Activated T-cell treated with anti-CD3 and anti-CD28 coated beads, Interleukin-2, amount 50 U/mL, for 48 hours (primary cell): ENCODE results near the gene NDUFA5.
A peak's percentile ranks its signal among the peaks of the same experiment; 100 is the strongest.

Experiments used
- DNase-seq, 2 experiments: peaks; one replicate each; pipeline ENCODE4 v3.0.0-alpha.2; 2020

NDUFA5 gene

DNA sequence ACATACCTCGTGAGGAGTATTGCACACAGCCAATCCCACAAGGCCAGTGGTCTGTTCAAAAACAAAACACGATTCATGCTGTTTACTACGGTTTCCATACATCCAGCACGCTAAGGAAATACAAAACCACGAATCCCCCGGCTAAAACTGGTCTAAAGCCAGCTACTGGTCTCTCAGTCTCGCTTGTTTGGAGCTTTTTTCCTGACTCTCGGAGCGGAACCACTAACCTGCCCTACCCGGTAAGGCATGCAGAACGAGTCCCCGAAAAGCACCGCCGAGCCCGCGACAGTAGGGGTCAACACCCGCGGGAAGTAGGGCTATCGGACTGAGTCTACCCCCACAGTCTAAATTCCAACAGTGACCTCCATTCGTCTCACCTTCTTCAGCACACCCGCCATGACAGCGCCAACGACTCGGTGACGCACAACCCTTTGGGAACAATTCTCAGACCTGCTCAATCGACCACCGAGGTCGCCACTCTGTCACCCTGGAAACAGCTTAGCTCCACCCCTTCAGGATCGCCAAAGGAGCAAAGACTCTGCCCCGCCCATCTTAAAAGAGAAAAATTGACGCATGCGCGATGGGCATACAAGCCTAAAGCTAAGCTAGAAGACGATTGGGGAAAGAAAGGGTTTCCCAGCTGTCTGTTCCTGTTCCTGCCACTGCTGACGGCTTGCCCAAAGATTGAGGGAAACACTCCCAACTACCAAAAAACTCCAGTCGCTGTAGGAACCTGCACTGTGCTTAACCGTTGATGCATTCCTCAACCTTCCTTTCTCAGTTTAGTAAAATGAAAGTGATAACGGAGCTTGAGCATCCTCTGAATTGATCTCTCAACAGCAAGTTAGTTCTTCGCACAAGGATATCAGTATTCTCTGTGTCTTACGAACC is at the start of gene NDUFA5:
Gene NDUFA5, minus strand, starts transcription at position 421 of the 891 bp plus-strand sequence. Its CDS starts 23 bp downstream, at position 398.
- DNase-seq, result peak; percentile 95 to 97

- no peak for DNase-seq
These were observed 47.1 kb upstream of the NDUFA5 start for GRCh38 chr7:123604739-123605138.

DNA sequence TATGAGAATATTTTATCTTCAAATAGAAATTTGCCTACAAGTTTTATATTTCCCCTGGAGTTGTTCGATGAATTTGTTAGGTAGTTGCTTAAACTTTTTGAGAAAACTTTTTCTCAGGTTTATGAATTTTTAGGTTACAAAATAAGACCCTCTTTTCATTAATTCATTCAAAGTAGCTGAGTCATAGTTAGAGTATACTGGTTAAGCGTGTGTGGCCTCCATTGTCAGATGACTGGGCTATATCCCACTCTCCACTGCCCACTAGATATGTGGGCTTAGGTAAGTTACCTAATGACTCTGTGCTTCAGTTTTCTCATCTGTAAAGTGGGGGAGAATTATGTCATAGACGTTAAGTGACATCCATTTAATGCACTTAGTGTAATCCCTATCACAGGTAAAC is 45.0 kb upstream of the NDUFA5 start:
- no peak for DNase-seq

DNA sequence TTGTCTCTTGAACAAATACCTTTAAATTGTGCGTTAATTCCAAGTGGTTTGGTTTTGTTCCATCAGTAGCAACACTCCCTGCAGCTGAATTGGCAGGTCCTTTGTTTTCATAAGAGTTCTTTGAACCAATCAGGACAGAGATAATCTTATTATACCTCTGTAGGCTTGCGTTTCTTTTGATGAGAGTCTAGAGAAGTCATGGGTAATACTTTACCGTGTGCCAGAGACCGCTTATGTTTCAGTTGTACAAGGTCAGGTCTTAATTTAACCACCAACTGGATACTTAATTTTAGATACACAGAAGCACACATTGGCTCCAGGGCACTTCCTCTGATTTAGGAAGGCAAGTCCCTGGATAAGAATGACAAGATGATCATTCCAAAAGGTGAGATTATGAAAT is 43.9 kb upstream of the NDUFA5 start, which contains the start of gene ASB15:
Gene ASB15, plus strand, starts transcription at position 292 of the 400 bp plus-strand sequence. CDS start 12,682 bp downstream, outside the sequence.
- no peak for DNase-seq

- no peak for DNase-seq
These were observed 43.3 kb upstream of the NDUFA5 start for GRCh38 chr7:123600876-123601275.

DNA sequence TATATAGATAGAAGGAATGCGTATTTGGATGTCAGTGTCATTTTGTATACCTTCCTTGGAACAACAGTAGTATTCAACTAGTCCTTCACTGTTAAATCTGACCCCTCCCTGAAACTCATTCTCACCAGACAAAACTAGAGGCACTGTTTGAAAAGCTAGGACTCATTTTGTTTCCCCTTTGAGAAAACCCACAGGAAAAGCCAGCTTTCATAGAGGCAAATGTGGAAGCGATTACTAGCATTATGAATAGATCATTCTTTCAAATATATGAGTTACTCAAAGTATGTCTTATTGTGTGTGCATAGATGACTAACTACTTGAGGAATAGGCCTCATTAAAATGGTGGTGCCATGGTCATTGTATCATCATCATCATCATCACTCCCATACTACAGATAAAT is 42.1 kb upstream of the NDUFA5 start:
- no peak for DNase-seq

DNA sequence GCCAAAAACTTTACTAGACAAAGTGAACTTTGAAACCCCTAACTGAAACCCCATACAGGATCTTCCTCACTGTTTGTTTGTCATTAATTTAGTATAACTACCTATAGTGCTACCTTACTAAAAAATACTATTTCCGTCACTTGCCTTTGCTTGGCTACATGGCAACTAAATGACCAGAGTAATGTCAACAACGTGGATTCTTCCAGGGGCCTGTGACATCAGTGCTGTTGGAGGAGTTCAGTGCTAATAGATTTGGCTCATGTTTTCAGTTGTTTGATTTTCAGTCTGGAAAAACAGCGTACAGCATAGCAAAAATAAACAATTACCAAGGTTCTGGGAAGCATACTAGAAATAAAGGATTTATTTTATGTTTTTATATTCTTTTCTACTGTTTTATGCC is 41.0 kb upstream of the NDUFA5 start:
- no peak for DNase-seq

DNA sequence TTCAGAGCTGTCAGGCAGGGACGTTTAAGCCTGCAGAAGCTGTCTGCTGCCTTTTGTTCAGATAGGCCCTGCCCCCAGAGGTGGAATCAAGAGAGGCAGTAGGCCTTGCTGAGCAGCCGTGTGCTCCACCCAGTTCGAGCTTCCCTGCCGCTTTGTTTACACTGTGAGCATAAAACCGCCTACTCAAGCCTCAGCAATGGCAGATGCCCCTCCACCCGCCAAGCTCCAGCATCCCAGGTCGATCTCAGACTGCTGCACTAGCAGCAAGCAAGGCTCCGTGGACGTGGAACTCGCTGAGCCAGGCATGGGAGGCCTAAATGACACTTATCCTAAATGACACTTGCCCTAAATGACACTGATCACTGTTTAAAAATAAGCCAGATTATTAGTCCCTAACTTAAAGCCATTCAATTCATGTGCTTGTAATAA is 37.2 kb upstream of the NDUFA5 start:
- no peak for DNase-seq

DNA sequence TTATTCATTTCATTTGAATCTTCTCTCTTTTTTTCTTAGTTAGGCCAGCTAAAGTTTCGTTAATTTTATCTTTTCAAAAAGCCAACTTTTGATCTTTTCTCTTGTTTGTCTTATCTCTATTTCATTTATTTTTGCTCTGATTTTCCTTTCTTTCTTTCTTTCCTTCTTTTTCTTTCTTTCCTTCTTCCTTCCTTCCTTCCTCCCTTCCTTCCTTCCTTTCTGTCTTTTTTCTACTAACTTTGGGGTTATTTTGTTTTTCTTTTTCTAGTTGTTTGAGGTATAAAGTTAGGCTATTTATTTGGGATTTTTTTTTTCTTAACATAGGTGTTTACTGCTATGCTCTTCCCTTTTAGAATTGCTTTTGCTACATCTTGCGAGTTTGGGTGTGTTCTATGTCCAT is 30.8 kb upstream of the NDUFA5 start:
- no peak for DNase-seq

DNA sequence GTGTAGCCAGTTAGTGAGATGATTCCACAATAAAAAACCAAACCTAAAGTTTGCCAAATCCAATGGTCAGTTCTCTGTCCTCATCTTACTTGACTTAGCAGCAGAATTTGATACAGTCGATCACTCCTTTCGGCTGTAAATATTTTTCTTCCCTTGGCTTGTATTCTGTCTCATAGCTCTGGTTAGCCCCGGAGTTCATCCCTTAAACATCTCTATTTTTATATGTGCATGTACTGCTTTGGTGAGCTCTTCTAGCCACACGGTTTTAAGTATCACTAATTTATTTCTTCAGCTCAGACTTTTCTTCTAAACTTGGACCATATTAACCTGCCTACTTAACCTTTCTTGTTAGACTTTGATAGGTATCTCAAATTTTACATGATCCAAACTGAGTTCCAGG is 26.2 kb upstream of the NDUFA5 start:
- DNase-seq, result no peak

DNA sequence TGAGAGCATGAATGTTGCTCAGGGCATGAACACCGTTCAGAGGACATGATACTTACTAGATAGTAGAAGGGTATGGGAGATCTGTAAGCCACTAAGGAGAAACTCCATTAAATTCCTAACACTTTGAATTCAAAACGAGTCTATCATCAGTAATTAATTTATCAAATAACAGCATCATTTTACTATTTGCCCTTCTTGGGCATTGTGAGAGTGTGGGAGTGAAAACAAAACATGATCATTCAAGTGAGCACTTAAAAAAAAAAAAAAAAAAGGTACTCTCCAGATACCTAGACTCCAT is 23.5 kb upstream of the NDUFA5 start:
- DNase-seq, result no peak

DNA sequence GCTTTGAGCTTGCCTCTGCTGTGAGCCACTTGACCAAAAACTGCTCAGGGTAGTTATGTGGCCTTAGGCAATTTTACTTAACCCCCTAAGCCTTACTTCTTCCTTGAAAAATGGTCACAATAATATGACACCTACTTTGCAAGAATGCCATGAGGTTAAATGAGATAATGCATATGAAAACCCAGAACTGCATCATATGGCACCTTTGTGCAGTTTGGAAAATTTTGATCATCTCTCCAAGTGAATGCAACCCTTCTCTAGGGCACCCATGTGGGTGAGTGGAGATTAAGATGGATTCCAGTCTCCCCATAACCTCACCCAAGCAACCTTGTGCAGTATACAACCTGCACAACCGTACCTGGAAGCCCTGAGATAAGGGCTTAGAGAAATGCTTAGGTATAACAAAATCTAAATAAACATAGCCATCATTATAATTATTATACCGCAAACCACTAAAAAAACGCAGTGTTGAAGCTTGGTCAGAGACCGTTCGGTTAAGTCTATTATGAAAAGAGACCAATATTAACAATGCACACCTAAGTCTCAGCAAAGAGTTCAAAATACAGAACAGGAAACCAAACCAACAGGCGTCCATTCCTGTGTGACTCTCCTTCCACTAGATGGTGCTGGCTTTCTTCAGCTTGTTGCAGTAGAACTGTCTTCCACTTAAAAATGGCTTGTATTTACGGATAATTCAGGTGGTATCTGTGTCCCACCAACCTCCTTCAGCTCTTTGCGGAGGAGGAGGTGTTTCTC is 23.0 kb upstream of the NDUFA5 start:
- no peak for DNase-seq

DNA sequence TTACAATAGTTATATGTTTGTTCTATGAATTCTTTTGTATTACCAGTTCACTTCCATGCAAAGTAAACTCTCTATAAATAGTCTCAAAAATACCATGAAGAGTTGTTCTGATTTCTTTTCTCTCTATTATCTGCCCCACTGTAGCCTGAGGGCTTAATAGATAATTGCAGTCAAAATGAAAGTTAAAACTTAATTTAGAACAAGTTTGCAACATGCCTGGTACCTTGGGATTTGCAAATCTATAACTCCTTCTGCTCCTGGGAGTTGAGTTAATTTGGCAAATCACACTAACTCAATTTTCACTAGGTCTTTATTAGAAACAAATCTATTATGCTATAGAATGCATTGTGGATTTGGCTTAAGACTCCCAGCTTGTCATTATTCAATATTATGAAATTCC is 21.8 kb upstream of the NDUFA5 start:
- DNase-seq, result no peak

GRCh38 chr7:123573896-123574467 is 16.4 kb upstream of the NDUFA5 start:
- no peak for DNase-seq

GRCh38 chr7:123573341-123573740 is 15.7 kb upstream of the NDUFA5 start:
- DNase-seq, result no peak

- no peak for DNase-seq
These were observed 14.1 kb upstream of the NDUFA5 start for GRCh38 chr7:123571684-123572083.

DNA sequence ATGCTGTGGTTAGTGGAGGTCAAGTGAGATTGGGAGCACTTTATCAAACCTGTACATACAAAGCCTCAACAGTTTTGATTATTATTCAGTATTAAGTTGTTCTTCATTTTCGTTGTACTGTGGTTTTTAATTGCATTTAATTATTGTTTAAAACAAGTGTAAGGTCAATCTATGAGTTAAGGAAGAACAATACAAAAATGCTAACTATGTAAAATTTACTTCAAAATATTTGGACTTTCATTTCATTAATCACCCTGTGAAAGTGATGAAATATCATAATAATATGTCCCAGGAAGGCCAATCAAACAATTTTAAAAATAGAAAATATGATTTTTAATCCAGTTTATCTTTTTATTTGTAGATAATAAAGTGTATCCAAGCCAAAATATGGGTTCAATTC is 13.6 kb upstream of the NDUFA5 start:
- no peak for DNase-seq

DNA sequence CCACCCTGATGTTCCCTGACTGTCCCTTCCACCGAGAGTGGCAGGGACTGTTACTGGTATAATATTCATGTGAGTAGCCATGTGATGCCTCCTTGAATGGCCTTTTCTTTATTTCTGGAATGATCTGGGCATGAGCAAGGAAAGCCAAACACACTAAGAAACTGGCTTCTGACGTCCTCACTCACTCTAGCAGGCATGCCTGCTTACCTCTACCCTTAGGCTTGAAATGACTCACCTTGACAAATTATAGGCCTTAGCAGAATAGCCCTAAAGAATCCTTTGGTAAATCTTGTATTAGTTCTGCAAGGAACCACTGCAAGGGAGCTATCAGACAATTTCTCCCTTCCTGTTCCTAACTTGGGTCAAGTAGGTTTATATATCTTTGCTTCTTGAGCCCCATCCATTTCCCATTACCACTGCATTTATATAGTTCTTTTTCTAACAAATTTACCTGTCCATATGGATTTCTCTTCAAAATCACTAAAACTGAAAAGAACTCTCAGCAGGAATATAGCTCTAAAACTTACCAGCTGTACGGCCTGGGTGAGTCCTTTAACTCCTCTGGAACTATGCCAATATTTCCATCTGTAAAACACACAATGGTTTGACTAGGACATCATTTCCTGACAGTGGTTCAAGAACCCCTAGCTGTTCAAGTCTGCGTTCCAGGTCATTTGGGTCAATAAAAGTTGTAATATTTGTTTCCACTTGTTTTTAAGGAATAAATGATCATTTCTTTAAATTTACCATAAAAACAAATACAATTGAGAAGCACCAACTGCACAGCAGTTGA is 13.0 kb upstream of the NDUFA5 start:
- no peak for DNase-seq

GRCh38 chr7:123569352-123570010 is 11.9 kb upstream of the NDUFA5 start:
- DNase-seq, result no peak

DNA sequence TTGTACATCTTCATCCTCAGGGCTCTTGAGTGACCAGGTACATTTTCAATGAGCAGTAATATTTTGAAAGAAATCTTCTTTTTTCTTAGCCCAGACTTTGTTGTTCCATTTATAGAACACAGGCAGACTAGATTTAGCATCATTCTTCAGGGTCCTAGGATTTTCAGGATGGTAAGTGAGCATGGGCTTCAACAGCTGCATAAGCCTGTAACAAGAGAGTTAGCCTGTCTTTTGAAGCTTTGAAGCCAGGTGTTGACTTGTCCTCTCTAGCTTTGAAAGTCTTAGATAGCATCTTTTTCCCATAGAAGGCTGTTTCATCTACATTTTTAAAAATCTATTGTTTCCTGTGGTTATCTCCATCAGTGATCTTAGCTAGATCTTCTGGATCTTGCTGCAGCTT is 4.5 kb upstream of the NDUFA5 start:
- DNase-seq, result no peak

DNA sequence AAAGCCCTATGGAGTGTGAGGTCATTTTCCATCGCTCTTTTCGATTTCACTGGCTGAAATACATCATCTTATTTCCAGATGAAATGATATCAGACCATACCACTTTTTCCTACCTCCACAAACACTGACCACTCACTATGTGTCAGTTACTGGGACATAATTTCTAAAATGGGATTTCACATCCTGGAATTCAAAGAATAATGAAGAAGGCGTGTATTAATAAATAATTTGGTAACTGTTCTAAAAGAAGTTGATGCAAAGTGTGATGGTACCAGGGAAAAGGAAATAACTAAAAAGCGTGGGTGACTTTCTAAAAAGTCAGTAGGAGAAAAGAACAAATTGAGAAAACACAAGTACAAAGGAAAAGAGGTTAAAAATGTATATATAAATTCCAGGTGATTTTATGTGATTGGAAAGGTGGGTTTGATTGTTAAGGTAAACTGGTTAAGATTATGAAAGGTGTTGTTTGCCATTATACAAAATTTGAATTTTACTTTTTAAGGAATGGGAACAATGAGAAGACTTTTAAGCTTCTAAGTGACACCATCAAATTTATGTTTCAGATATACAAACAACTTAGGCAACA is 764 bp upstream of the NDUFA5 start:
- DNase-seq, result no peak

DNA sequence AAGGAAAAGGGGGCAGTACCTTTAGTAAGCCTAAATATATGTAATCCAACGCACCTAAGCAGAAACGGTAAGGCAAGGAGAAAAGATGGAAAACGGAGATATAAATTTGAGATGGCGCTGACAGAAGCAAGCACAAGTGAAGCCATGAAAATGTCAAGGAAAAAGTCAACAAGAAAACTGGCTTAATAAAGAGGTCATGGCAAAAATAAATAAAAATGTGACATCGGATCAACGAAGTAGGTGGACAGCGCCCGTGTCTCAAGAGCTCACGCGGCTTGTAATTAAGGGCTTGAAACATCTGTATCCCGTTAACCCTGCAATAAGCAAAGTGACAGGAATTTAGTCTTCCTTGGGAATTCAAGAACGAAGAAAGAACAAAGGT is 611 bp downstream of the NDUFA5 start:
- no peak for DNase-seq
